Measurements from ENCODE around the gene OR56A5.
"Not testable (repeated sequence)": the region's sequence is repeated elsewhere in the genome, so short reads cannot be mapped to it uniquely, and the experiment has no call there.

The OR56A5 gene, protein sequence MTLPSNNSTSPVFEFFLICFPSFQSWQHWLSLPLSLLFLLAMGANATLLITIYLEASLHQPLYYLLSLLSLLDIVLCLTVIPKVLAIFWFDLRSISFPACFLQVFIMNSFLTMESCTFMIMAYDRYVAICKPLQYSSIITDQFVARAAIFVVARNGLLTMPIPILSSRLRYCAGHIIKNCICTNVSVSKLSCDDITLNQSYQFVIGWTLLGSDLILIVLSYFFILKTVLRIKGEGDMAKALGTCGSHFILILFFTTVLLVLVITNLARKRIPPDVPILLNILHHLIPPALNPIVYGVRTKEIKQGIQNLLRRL

DNA sequence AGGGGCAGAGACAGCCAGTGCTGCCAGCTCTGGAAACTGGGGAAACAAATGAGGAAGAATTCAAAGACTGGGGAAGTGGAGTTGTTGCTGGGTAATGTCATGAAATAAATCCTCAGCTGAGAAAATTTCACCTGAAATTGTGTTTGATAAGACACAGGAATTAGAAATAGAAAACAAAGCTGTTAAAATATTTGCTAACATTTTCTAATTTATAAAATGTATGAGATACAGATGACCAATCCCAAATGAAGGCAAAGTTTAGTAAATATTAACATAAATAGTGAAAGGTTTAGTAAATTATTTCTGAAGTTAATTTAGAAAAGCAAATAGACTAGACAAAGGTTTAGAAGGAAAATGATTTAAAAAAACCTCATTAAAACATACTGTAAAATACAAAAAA is at the start of gene OR56A5:
Gene OR56A5, minus strand, starts transcription at position 101 of the 400 bp plus-strand sequence. Its CDS starts 0 bp downstream, at position 101.
- no peak for DNase-seq

DNA sequence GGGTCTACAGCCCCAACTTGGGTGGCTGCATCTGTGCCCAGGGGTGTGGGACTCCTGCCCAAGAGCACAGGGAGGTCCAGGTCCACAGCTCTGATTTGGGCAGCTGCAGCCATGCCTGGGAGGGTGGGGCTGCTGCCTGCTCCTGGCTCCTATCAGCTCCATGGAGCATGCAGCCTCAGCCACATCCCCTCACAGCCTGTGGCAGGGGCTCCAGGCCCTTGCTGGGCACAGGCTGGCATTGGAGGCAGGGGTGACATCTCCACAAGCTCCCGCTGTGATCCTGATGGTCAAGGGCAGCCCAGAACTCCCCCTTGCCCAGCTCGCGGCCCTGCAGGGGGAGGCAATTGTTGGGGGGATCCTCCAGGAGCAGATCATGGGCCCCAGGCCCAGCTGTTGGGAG is 44.7 kb upstream of the OR56A5 start:
- DNase-seq, result no peak

DNA sequence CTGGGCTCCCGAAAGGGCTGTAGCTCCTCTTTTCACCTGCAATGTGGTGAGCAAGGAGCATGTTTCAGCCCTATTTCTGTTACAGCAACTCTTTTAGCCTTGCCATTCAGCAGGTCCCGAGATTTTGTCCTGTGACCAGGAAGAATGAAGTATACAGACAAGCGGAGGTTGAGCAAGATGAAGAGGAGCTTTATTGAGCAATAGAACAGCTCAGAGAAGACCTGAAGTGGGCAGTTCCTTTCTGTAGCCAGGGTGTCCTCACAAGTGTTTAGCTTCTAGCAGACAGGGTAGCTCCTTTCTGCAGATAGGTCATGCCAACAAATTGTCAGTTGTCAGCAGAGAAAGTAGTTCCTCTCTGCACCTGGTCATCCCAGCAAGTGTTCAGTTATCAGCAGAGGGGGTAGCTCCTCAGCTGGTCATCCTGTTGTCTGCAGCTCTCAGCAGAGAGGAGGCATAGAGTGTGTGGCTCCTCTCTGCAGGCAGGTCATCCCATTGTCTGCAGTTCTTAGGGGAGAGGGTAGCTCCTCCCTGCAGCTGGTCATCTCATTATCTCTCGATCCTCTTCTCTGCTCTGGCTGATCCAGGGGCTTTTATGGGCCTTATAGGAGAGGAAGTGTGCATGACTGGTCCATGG is 43.9 kb upstream of the OR56A5 start:
- no peak for DNase-seq

DNA sequence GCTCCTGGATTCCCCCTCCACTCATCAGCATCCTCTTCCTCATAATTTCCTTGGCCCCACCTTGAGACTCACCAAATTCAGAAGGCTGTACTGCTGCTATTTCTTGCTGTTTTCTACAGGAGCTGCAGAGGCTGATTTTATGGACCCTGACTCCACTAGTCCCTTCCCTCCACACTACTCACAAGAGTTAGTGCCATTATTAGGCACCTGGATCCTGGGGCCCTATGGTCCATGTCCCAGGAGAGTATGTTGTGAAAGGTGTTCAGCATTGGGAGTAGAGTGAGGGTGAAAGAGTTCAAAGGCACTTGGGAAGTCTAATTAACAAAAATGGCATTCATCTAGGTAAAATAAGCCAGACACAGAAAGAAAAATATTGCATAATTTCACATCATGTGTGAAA is 38.6 kb upstream of the OR56A5 start, which contains the start of gene OR56A4:
Gene OR56A4, minus strand, starts transcription at position 101 of the 400 bp plus-strand sequence. CDS start 3,954 bp downstream, outside the sequence.
- DNase-seq, result no peak

DNA sequence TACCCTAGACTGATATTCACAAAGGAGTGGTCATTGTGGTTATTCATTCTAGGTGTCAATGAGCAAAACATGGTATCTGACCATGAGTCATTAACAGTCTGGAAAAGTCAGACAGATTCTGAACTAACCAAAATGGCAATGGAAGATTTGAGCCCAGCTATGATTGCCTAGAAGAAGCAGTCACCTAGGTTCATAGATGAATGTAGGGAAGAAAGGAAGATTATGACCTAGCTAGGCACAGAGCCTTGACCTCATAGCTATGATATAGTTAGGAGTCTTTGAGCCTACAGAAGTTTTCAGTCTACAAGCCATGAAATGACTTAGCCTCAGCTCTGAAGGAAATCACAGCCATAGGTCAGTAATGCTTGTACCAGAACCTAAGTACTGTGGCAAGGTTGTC is 38.1 kb upstream of the OR56A5 start:
- DNase-seq, result no peak

DNA sequence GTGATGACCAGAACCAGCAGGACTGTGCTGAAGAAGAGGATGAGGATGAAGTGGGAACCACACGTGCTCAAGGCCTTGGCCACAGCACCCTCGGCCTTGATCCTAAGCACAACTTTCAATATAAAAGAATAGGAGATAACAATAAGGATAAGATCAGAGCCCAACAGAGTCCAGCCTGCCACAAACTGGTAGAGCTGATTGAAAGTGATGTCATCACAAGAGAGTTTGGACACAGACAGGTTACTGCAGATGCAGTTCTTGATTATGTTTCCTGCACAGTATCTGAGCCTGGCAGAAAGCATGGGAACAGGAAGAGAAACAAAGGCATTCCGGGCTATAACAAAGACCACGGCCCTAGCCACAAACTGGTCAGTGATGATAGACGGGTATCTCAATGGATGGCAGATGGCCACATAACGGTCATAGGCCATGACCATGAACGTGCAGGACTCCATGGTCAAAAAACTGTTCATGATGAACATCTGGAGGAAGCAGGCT is 34.0 kb upstream of the OR56A5 start:
- no peak for DNase-seq

DNA sequence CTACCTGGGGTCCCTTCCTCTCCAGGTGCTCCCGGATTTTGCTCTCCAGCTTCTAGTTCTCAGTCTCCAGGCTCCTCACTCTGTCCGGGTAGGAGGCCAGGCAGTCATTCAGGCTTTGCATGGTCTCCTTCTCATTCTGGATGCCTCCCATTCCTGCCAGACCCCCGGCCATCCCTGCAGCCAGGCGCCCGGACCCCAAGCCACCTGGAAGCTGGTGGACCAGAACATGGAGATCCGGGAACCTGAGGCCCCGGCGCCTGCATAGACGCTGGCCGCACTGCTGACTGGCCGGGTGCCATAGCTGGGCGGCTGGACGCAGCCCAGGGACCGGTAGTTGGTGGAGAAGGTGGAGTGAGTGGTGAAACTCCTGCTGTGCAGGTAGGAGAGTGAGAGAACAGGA is 26.5 kb upstream of the OR56A5 start:
- DNase-seq, result no peak

DNA sequence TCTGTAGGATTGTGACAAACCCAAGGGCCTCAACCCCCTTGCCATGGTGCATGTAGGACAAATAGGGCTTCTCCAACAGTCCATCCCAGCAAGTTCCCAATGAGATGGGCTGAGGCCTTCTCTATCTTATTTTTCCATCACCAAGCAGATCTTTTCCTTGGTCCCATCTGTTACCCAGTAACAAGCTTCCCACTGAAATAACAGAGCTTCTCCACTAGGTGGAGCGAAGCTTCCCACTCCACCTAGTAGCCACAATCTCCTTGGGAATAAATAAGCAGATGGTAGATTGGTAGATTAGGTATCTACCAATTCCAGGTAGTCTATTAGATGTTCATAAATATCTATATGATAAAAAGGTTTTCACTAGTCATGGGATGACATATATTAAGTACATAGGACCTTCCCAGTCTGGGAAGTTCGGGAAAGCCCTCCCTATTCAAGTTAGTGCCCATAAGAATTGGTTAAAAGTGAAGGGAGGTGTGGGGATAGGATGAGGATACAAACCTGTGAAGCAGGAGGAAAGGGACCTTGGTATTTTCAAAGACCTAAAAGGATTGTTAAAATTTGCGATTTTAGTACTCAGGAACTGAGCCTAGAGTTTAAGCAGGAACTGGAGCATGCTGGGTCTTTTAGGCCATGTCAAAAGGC is 24.4 kb upstream of the OR56A5 start:
- DNase-seq, result no peak

DNA sequence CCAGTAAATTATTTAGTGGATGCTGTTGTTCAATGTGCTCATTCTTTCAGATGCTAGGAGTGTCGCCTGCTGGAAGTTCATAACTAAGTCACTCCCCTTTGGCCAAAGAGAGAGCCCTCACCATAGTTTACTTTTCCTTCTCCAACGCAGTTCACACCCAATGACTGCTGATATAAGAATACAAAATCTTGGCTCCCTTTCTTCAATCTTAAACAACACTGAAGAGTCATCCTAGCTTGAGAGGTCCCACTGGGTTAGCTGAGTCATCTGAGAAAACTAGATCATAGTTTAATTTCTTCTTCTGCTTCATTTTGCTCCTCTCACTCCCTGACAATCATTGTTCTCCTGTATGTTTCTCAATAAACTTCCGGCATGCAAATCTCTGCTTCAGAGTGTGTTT is 23.9 kb upstream of the OR56A5 start:
- no peak for DNase-seq

DNA sequence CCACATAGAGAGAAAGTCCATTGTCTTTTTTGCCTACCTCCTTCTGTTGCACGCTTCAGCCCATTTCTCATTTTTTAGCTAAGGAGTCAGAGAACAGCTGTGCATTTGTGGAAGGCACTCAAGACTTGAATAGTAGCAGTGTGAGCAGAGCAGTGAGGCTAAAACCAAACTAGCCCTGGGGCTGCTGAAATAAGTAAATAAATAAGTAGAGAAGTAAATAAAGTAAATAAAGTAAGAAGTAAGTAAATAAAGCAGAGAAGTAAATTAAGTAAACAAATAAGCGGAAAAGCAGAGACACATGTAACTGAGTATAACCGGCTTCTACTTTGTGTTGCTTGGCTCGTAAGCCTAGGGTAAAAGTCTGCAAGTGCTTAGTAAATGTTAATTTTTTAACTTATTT is 20.9 kb upstream of the OR56A5 start:
- DNase-seq, result no peak

DNA sequence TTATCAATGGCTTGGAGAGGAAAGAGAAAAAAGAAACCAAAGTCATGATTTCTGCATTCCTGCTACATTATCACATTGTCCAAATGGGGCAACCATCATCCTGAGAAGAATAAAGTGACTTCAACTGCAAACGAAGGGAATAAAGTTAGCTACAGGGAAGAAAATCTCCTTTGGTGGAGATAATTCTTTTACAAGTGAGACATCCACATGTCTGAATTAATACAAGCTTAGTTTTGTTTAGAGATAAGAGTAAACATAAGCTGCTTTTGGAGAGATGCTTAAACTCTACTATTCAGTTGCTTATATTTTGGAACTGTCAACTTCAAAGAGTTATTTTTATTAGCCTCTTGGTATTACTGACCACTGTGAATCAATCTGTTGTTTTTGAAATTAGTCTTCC is 18.6 kb upstream of the OR56A5 start, which contains the start of gene OR52L1:
Gene OR52L1, minus strand, starts transcription at position 101 of the 400 bp plus-strand sequence. Its CDS starts 55 bp downstream, at position 46.
- DNase-seq, result no peak

DNA sequence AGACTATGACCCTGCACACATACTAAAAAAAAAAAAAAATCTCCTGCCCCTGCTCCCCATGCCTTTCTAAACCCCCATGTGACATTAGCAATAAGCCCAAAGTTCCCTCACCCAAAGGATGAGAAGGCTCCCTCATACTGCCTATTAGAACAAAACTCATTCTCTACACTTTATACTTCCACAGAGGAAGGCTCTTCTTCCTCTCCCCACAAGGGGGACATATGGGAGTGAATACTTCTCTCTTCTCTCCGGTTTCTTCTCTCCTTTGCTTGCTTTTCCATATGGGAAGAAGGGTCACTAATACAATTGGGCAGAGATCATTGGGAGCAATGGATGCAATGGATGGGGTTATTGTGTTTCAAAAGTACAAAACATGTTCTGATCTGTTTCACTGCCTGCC is 15.1 kb upstream of the OR56A5 start:
- DNase-seq, result no peak

DNA sequence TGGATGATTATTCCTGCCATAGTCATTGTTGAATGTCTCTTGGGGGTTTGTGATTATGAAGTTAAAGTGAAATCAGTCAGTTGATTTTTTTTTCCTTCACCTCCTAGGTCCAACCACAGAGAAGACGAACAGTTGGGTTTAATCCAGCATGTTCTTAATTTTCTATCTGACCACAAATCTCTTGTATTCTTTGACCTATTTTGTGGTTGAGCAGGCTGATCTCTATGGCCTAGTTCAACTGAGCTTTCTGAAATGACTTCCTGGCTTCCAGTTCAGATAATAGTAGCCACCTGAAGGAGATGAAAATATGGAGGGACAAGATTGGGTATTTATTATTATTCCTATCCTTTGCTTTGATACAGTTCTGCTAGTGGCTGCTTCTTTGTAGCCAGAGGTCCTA is 5.2 kb upstream of the OR56A5 start:
- no peak for DNase-seq

DNA sequence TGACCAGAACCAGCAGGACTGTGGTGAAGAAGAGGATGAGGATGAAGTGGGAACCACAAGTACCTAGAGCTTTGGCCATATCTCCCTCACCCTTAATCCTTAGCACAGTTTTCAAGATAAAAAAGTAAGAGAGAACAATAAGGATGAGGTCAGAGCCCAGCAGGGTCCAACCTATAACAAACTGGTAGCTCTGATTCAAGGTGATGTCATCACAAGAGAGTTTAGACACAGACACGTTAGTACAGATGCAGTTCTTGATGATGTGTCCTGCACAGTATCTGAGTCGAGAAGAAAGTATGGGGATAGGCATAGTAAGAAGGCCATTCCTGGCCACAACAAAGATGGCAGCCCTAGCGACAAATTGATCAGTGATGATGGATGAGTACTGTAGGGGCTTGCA is 586 bp downstream of the OR56A5 start:
- no peak for DNase-seq

DNA sequence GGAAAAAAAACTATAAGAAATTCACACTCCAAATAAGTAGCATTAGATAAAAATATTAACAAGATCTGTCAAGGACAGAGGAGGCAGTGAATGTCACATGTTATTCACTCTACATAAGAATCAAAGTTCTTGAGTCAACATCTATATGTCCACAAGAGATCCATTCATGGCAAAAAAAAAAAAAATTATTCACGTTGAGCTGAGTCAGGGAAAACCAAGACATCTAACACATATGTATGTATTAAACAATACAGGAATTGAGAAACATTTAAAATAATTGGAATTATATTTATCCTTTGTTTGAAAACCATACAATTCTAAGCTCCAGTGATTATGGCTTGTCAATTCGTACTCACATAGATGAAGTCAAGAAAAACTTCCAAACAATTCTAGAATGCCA is 1.3 kb downstream of the OR56A5 start:
- no peak for DNase-seq

DNA sequence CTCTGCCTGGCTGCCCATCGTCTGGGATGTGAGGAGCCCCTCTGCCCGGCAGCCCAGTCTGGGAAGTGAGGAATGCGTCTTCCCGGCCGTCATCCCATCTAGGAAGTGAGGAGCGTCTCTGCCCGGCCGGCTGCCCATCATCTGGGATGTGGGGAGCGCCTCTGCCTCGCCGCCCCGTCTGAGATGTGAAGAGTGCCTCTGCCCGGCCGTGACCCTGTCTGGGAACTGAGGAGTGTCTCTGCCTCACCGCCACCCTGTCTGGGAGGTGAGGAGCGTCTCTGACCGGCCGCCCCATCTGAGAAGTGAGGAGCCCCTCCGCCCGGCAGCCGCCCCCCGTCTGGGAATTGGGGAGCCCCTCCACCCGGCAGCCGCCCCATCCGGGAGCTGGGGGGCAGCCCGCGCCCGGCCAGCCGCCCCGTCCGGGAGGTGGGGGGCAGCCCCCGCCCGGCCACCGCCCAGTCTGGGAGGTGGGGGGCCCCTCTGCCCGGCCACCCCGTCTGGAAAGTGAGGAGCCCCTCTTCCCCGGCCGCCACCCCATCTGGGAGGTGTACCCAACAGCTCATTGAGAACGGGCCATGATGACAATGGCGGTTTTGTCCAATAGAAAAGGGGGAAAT is 7.5 kb downstream of the OR56A5 start:
- DNase-seq, result not testable (repeated sequence)

DNA sequence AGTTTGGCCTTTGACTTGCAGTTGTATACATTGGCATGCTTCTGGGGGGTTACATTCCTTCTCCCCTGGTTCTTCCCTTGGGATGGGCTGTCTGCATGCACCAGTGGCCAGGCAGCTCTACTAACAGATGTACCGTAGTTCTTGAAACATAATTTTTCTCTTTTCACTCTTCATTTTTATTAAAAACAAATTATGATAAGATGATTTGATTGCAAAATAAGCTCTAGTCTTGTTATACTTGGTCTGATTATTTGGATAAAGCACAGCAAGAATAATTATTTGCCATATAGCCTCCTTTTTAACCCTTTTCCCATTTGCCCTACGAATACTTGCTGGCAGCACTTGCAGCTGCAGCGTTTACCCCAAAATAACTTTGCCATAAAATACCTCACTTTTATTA is 12.7 kb downstream of the OR56A5 start:
- DNase-seq, result no peak

DNA sequence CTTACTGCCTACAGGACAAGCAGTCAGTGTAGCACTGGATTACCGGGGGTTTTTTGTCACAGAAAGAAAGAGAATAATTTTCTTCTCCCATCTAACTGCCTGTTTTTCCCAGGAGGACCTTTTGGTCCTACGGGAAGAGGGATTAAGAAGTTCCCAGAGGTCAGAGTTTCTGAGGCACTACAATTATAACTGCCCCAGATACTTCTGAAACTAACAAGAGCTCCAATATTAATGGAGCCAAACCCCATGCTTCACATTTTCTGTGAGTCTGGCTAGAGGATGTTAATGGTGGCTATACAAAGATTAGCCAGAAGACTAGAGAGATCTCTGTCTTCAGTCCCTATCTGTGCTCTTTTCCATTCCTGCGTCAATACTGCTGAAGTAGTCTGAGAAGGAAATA is 26.3 kb downstream of the OR56A5 start, which contains the start of gene OR56A3:
Gene OR56A3, plus strand, starts transcription at position 301 of the 400 bp plus-strand sequence. CDS start 5,096 bp downstream, outside the sequence.
- no peak for DNase-seq

DNA sequence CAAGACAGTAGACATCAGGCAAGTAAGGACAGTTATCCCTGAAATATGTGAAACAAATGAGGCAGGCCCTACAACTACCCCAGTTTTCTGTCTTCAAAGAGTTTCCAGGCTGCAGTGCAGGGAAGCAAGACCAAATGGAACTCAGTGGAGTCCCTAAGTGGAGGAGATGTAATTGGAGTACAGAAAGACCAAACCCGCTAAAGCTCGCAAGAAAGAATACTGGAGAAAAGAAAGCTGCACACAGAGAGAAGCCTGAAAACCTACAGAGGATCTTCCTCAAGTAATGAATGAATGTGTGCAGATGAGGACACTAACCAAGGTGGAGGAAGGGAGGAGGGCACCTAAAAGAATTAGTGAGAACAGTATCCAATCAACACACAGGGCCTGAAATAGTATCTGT is 27.5 kb downstream of the OR56A5 start:
- DNase-seq, result no peak

DNA sequence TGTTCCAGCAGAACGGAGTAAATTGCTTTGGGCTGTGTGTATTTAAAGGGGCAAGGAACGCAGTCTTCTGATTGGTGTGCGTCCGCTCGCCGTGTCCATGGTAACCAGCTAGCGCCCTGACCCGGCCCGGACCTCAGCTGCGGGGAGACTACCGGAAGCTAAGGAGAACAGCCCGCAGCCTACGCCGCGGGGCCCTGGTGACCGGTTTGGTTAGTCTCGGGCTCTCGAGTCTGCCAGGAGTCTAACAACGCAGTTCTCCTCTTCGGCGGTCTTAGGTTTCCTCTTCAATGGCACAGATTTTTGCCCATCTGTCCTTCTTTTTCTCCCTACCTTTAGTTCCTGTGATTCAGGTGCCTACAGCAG is 29.7 kb downstream of the OR56A5 start:
- no peak for DNase-seq

DNA sequence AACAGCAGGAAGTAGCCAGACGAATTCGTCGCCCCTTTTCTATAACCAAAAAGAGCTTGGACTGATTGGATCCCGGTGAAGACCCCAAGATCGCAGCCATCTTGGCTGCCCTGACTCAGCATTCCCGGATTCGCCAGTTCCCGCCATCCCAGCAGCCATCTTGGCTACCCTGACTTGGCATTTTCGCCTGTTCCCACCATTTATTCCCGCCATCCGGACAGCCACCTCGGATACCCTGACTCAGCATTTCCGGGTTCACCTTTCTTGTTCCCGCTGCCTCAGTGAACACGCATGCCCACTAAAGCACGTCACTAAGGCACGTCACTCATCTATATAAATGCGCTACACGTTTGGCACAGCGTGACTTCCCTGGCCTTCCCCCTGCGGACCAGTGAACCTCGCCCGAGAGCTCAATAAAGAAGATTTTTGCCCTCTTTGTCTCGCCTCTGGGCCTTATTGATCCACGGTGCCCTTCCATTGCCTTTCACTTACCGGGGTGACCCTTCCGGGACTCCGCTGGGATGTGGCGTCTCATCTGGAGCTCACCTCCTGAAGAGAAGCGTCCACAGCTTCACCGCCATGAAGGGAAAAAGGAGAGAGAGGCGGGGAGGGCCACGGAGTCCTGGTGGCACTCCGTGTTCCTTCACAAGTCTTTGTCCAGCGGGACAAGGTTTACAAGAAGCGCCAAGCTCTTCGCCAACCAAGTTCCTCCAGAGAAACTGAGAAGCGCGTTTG is 30.3 kb downstream of the OR56A5 start:
- no peak for DNase-seq

DNA sequence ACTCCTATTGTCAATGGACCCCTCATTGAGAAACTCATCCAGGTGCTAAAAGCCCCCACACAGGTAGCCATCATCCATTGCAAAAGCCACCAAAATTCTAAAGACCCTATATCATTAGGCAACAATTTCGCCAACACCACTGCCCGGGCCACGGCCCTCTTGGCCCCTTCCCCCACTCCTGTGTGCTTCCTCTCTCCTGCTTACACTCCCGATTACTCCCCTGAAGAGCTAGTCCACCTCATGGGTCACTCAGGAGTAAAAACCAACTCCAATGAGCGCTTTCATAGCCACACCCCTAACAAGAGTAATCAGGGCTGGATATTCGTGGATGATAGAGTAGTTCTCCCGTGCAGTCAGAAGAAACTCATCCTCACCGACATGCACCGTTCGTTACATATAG is 35.2 kb downstream of the OR56A5 start:
- no peak for DNase-seq

DNA sequence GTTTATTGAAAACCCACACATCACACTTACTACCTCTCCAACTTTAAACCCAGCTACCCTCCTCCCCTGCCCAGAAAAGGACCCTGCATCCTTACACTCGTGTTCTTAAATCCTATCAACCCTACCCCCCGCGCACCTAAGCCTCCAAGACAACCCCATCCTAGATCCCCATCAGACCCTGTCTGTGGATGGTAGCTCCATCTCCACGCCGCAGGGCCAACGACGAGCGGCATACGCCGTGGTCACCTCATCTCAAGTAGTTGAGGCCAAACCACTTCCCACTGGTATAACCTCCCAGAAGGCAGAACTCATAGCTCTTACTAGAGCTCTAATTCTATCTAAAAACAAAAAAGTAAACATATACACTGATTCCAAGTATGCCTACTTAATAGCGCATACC is 35.6 kb downstream of the OR56A5 start:
- no peak for DNase-seq

All from DMS153 (cell line).